ENCODE data around the gene AGBL3. TPM values are rescaled to one million over a fixed set of nuclear protein-coding genes. Genes with fewer than 3 reads are reported as not detected.
"Not testable (repeated sequence)": the region's sequence is repeated elsewhere in the genome, so short reads cannot be mapped to it uniquely, and the experiment has no call there.

AGBL3 gene
- polyA plus RNA-seq, 1 donor, result 4.4 TPM

GRCh38 chr7:135098391-135098790 is 112.1 kb downstream of the AGBL3 start:
- 65% methylated on average over 3 of the region's 3 CpGs for WGBS (ENCODE audit: insufficient coverage, low lambda C conversion rate)
- no peak for DNase-seq
- Histone ChIP-seq H3K4me1 (ENCODE audit: control insufficient read depth, insufficient read depth, low read length) (no peaks in the 10 kb centered on the region), H3K4me3 (ENCODE audit: low read length) (no peak overlapping the region), H3K36me3 (ENCODE audit: control insufficient read depth, insufficient read depth, low read length) (no peaks in the 10 kb centered on the region), H3K9me3 (ENCODE audit: control insufficient read depth, low read depth, low read length) (no peaks in the 10 kb centered on the region), H3K27ac (ENCODE audit: low read length) (no peak overlapping the region), H3K27me3 (ENCODE audit: control insufficient read depth, insufficient read depth, low read length) (no peaks in the 10 kb centered on the region)

- no peaks in the 10 kb centered on the region for H3K36me3 ChIP-seq (ENCODE audit: control insufficient read depth, insufficient read depth, low read length)
- H3K27ac ChIP-seq (ENCODE audit: low read length), result no peak overlapping the region
- H3K4me1 ChIP-seq (ENCODE audit: control insufficient read depth, insufficient read depth, low read length), result no peaks in the 10 kb centered on the region
- no peak for DNase-seq
- H3K9me3 ChIP-seq (ENCODE audit: control insufficient read depth, low read depth, low read length), result no peaks in the 10 kb centered on the region
- no peaks in the 10 kb centered on the region for H3K27me3 ChIP-seq (ENCODE audit: control insufficient read depth, insufficient read depth, low read length)
- H3K4me3 ChIP-seq (ENCODE audit: low read length), result no peak overlapping the region
Observed at GRCh38 chr7:135100856-135101255, 114.5 kb downstream of the AGBL3 start.

- Histone ChIP-seq H3K9me3 (ENCODE audit: control insufficient read depth, low read depth, low read length) (no peaks in the 10 kb centered on the region), H3K27ac (ENCODE audit: low read length) (no peak overlapping the region), H3K4me3 (ENCODE audit: low read length) (no peak overlapping the region), H3K27me3 (ENCODE audit: control insufficient read depth, insufficient read depth, low read length) (no peaks in the 10 kb centered on the region), H3K36me3 (ENCODE audit: control insufficient read depth, insufficient read depth, low read length) (no peaks in the 10 kb centered on the region), H3K4me1 (ENCODE audit: control insufficient read depth, insufficient read depth, low read length) (no peaks in the 10 kb centered on the region)
- no peak for DNase-seq
Observed at GRCh38 chr7:135102372-135102771, 116.1 kb downstream of the AGBL3 start.

GRCh38 chr7:135109562-135109961 is 123.3 kb downstream of the AGBL3 start:
- H3K36me3 ChIP-seq (ENCODE audit: control insufficient read depth, insufficient read depth, low read length), result no peaks in the 10 kb centered on the region
- no peak for DNase-seq
- WGBS (ENCODE audit: insufficient coverage, low lambda C conversion rate), result no CpG with 5 or more reads among the region's 4 CpGs
- H3K9me3 ChIP-seq (ENCODE audit: control insufficient read depth, low read depth, low read length), result no peaks in the 10 kb centered on the region
- no peak overlapping the region for H3K4me3 ChIP-seq (ENCODE audit: low read length)
- no peaks in the 10 kb centered on the region for H3K4me1 ChIP-seq (ENCODE audit: control insufficient read depth, insufficient read depth, low read length)
- H3K27ac ChIP-seq (ENCODE audit: low read length), result no peak overlapping the region
- no peaks in the 10 kb centered on the region for H3K27me3 ChIP-seq (ENCODE audit: control insufficient read depth, insufficient read depth, low read length)

- no peaks in the 10 kb centered on the region for H3K4me1 ChIP-seq (ENCODE audit: control insufficient read depth, insufficient read depth, low read length)
Observed at GRCh38 chr7:135109976-135110375, 123.7 kb downstream of the AGBL3 start.

GRCh38 chr7:135111379-135111778 is 125.1 kb downstream of the AGBL3 start:
- WGBS (ENCODE audit: insufficient coverage, low lambda C conversion rate), result 100% methylated on average over 1 of the region's 2 CpGs
- H3K9me3 ChIP-seq (ENCODE audit: control insufficient read depth, low read depth, low read length), result no peaks in the 10 kb centered on the region
- H3K4me1 ChIP-seq (ENCODE audit: control insufficient read depth, insufficient read depth, low read length), result no peaks in the 10 kb centered on the region
- no peaks in the 10 kb centered on the region for H3K36me3 ChIP-seq (ENCODE audit: control insufficient read depth, insufficient read depth, low read length)
- no peak for DNase-seq
- H3K27ac ChIP-seq (ENCODE audit: low read length), result no peak overlapping the region
- no peaks in the 10 kb centered on the region for H3K27me3 ChIP-seq (ENCODE audit: control insufficient read depth, insufficient read depth, low read length)
- no peak overlapping the region for H3K4me3 ChIP-seq (ENCODE audit: low read length)

More at GRCh38 chr7:135109976-135110375, 123.7 kb downstream of the AGBL3 start:
- no peak for DNase-seq
- H3K27me3 ChIP-seq (ENCODE audit: control insufficient read depth, insufficient read depth, low read length), result no peaks in the 10 kb centered on the region
- no peak overlapping the region for H3K4me3 ChIP-seq (ENCODE audit: low read length)
- no peaks in the 10 kb centered on the region for H3K36me3 ChIP-seq (ENCODE audit: control insufficient read depth, insufficient read depth, low read length)
- H3K9me3 ChIP-seq (ENCODE audit: control insufficient read depth, low read depth, low read length), result no peaks in the 10 kb centered on the region
- no peak overlapping the region for H3K27ac ChIP-seq (ENCODE audit: low read length)
- WGBS (ENCODE audit: insufficient coverage, low lambda C conversion rate), result no CpG with 5 or more reads among the region's 1 CpG

GRCh38 chr7:135114622-135115021 is 128.3 kb downstream of the AGBL3 start:
- Histone ChIP-seq H3K27ac (ENCODE audit: low read length) (no peak overlapping the region), H3K9me3 (ENCODE audit: control insufficient read depth, low read depth, low read length) (peaks cover 3% of the 10 kb centered on the region), H3K4me3 (ENCODE audit: low read length) (no peak overlapping the region), H3K36me3 (ENCODE audit: control insufficient read depth, insufficient read depth, low read length) (no peaks in the 10 kb centered on the region), H3K4me1 (ENCODE audit: control insufficient read depth, insufficient read depth, low read length) (no peaks in the 10 kb centered on the region), H3K27me3 (ENCODE audit: control insufficient read depth, insufficient read depth, low read length) (no peaks in the 10 kb centered on the region)
- no CpG with 5 or more reads among the region's 1 CpG for WGBS (ENCODE audit: insufficient coverage, low lambda C conversion rate)
- DNase-seq, result no peak

GRCh38 chr7:135117096-135117495 is 130.8 kb downstream of the AGBL3 start:
- WGBS (ENCODE audit: insufficient coverage, low lambda C conversion rate), result no CpG with 5 or more reads among the region's 1 CpG
- no peaks in the 10 kb centered on the region for H3K4me1 ChIP-seq (ENCODE audit: control insufficient read depth, insufficient read depth, low read length)

GRCh38 chr7:135121868-135122267 is 135.6 kb downstream of the AGBL3 start:
- no peaks in the 10 kb centered on the region for H3K4me1 ChIP-seq (ENCODE audit: control insufficient read depth, insufficient read depth, low read length)
- H3K27ac ChIP-seq (ENCODE audit: low read length), result no peak overlapping the region
- H3K4me3 ChIP-seq (ENCODE audit: low read length), result no peak overlapping the region
- H3K9me3 ChIP-seq (ENCODE audit: control insufficient read depth, low read depth, low read length), result peaks cover 3% of the 10 kb centered on the region
- no peaks in the 10 kb centered on the region for H3K27me3 ChIP-seq (ENCODE audit: control insufficient read depth, insufficient read depth, low read length)
- no peaks in the 10 kb centered on the region for H3K36me3 ChIP-seq (ENCODE audit: control insufficient read depth, insufficient read depth, low read length)
- DNase-seq, result no peak
- no CpG with 5 or more reads among the region's 6 CpGs for WGBS (ENCODE audit: insufficient coverage, low lambda C conversion rate)

More at GRCh38 chr7:135117096-135117495, 130.8 kb downstream of the AGBL3 start:
- no peaks in the 10 kb centered on the region for H3K36me3 ChIP-seq (ENCODE audit: control insufficient read depth, insufficient read depth, low read length)
- no peak overlapping the region for H3K4me3 ChIP-seq (ENCODE audit: low read length)
- no peak overlapping the region for H3K27ac ChIP-seq (ENCODE audit: low read length)
- H3K27me3 ChIP-seq (ENCODE audit: control insufficient read depth, insufficient read depth, low read length), result no peaks in the 10 kb centered on the region
- DNase-seq, result no peak
- H3K9me3 ChIP-seq (ENCODE audit: control insufficient read depth, low read depth, low read length), result peaks cover 3% of the 10 kb centered on the region

GRCh38 chr7:135124631-135125030 is 138.3 kb downstream of the AGBL3 start:
- not testable (repeated sequence) for H3K27me3 ChIP-seq (ENCODE audit: control insufficient read depth, insufficient read depth, low read length); H3K27ac ChIP-seq (ENCODE audit: low read length); DNase-seq; H3K4me3 ChIP-seq (ENCODE audit: low read length); H3K36me3 ChIP-seq (ENCODE audit: control insufficient read depth, insufficient read depth, low read length); H3K9me3 ChIP-seq (ENCODE audit: control insufficient read depth, low read depth, low read length); H3K4me1 ChIP-seq (ENCODE audit: control insufficient read depth, insufficient read depth, low read length)
- WGBS (ENCODE audit: insufficient coverage, low lambda C conversion rate), result 87% methylated on average over 2 of the region's 3 CpGs

- no CpG with 5 or more reads among the region's 1 CpG for WGBS (ENCODE audit: insufficient coverage, low lambda C conversion rate)
- H3K4me3 ChIP-seq (ENCODE audit: low read length), result no peak overlapping the region
- H3K9me3 ChIP-seq (ENCODE audit: control insufficient read depth, low read depth, low read length), result no peaks in the 10 kb centered on the region
- H3K27me3 ChIP-seq (ENCODE audit: control insufficient read depth, insufficient read depth, low read length), result no peaks in the 10 kb centered on the region
- H3K27ac ChIP-seq (ENCODE audit: low read length), result no peak overlapping the region
- H3K36me3 ChIP-seq (ENCODE audit: control insufficient read depth, insufficient read depth, low read length), result no peaks in the 10 kb centered on the region
- no peaks in the 10 kb centered on the region for H3K4me1 ChIP-seq (ENCODE audit: control insufficient read depth, insufficient read depth, low read length)
- no peak for DNase-seq
Observed at GRCh38 chr7:135128931-135129330, 142.6 kb downstream of the AGBL3 start.
